HG03280 (cell line): ENCODE measurements around the gene VDAC2.
"Not testable (repeated sequence)": the region's sequence is repeated elsewhere in the genome, so short reads cannot be mapped to it uniquely, and the experiment has no call there.

ENCODE experiments used
- ATAC-seq: cut with Tn5 transposase; IDR thresholded peaks from one replicate; pipeline ENCODE4 v1.9.1; 2021; ENCODE audit warnings: mild to moderate bottlenecking, moderate library complexity; ENCODE audit not compliant: unreplicated experiment

Gene VDAC2, protein sequence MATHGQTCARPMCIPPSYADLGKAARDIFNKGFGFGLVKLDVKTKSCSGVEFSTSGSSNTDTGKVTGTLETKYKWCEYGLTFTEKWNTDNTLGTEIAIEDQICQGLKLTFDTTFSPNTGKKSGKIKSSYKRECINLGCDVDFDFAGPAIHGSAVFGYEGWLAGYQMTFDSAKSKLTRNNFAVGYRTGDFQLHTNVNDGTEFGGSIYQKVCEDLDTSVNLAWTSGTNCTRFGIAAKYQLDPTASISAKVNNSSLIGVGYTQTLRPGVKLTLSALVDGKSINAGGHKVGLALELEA

DNA sequence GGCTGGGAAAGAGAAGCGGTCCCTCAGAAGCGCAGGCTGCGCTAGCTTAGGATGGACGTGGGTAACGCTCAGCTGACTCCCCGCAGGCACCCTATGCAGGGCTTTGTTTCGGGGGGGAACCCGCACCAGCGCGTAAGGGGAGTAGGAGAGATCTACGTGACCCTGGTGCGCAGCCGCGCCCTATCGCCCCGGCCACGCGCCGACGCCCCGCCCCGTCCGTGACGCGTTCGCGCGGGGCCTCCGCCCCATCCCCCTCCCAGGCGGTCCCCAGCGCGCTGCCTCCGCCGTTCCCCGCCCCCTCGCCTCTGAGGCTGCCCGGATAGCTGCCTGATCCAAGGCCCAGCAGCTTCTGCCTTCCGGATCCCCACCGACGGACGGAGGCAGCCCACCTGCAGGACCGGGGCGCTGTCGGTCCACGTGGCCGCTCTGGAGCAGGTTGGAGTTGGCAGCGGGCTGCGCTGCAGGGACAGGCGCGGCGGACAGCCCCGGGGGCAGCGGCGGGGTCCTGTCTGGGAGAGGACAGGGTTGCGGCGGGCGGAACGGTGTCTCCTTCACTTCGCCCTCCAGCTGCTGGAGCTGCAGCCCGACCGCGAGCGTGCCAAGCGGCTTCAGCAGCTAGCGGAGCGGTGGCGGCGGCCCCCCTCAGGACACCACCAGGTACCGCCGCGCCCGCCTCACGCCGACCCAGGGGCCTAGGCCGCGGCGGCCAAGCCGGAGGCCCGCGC, at the start of gene VDAC2:
Gene VDAC2 (plus strand): TSS at position 515 of the 725 bp plus-strand sequence. CDS start 363 bp downstream, outside the sequence.
- peak; percentile 88 for ATAC-seq

DNA sequence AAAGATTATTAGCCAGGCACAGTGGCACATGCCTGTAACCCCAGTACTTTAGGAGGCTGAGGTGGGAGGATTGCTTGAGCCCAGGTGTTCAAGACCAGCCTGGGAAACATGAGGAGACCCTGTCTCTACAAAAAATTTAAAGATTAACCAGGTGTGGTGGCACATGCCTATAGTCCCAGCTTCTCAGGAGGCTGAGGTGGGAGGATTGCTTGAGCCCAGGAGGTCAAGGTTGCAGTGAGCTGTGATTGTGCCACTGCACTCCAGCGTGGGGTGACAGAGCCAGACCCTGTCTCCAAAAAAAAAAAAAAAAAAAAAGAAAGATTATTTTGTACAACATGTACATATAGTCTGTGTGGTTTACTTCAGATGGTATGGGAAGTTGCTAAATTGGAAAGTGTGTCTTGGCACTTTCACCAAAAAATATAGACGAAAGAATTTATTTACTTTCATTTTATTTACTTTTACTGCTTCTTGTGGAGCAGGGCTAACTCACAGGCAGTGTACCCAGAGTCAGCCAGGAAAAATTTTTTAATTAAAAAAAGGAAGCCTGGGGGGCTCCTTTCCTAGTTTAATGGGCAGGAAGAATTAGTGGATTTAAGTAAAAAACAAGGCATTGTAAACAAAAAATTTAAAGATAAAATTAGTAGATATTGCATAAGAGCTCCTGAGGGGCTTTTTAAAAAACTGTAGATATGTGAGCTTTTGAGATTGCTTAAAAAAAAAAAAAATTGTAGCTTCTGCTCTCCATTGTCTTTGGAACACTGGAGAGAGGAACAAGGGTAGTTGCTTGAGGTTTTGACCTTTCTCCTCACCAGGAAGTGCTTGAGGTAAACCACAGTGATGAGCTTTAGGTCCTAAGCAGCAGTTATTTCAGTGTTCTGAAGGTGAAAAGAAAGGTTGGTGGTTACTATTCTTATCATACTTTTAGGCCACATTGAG, 44.6 kb upstream of the VDAC2 start:
- ATAC-seq: no peak

DNA sequence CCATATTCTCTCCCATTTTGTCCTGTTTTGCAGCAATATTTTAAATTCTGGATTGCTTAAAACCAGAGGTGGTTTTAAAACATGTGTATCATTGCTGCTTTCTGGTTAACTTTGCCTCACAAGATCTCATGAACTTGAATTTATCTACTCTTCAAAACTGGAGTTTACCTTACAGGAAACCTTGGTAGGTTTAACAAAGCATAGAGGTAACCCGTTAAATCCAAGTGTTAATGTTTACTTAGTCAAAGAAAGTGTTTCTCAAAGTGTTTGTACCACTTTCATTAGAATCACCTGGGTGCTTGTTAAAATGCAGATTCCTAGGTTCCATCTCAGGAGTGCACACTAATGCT, 44.0 kb upstream of the VDAC2 start:
- no peak for ATAC-seq

DNA sequence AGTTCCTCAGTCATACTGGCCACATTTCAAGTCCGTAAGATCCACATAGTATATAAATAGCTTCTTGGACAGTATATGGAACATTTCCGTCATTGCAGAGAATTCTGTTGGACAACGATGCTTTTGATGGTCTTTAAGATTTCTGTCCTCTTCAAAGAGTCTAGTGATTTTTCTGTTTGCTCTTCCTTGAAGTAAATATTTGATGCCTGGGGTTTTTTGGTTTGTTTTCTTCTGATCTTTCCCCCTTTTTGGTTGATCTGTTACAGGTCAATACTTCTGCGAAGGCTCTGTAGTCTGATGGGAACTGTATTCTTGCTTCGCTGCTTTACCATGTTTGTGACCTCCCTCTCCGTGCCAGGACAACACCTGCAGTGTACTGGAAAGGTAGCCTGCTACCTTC, 42.3 kb upstream of the VDAC2 start:
- no peak for ATAC-seq

DNA sequence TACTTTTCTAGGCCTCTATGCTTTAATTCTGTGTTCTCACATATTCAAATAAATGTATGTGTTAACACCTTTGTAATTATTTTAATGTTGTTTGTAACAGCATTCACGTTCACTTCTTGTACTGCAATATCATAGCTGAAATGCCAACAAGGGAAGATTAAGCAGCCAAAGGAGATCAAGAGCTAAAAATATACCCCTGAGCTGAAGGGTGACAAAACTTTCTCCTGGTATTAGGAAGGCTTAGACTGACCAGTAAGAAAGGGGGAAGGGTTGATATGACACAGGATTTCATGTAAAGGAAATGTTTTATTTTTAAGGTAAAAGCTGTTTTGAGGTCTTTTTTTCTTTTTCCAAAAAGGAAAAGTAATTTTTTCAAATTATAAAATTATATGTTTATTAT, 40.4 kb upstream of the VDAC2 start:
- no peak for ATAC-seq

DNA sequence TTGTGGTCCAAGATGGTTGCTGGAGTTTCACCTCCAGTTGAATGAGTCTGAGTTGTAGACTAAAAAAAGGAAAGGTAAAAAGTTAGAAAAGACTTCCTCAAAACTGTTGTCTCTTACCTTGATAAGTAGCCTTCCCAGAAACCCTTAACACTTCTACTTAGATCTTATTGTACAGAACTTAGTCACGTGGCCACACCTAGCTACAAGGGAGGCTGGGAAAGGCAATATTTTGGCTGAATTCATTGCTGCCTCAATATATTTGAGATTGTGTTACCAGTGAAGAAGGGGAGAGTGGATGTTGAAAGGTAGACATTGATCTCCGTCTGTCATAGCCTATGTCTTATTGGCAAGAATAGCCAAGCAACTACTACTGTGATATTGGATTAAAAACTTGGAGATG, 35.5 kb upstream of the VDAC2 start:
- ATAC-seq: no peak

DNA sequence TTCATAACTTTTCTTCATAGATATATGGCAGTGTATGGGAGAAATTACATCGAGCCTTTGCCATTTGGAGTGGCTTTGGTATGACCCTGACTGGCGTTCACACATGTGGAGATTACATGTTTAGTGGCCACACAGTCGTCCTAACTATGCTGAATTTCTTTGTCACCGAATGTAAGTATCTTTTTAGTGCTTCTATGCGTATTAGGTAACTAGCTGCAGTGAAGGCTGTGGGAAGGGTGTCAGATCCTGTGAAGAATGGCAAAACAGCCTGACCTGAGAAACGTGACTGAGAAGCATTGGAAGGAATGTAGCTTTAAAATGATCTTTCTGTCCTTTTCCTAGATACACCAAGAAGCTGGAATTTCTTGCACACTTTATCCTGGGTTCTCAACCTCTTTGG, 34.5 kb upstream of the VDAC2 start:
- no peak for ATAC-seq

DNA sequence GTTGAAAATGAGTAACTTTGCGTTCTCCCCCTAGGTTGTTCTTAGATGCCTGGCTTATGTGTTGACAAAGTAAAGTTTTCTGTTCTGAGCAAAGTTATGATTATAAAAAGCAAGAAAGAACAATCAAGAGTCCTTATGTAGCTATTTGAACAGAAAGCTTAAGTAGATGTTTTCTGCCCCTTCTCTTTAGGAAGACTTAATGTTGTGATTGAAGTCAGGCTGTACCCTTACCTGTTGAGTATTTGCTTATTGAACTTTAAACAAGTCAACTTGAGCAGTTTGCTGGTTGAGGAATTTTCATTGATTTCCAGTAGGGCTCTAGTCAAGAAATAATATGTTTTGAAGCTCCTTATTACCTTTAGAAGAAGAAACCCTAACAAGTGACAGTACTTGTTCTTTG, 33.9 kb upstream of the VDAC2 start:
- no peak for ATAC-seq

DNA sequence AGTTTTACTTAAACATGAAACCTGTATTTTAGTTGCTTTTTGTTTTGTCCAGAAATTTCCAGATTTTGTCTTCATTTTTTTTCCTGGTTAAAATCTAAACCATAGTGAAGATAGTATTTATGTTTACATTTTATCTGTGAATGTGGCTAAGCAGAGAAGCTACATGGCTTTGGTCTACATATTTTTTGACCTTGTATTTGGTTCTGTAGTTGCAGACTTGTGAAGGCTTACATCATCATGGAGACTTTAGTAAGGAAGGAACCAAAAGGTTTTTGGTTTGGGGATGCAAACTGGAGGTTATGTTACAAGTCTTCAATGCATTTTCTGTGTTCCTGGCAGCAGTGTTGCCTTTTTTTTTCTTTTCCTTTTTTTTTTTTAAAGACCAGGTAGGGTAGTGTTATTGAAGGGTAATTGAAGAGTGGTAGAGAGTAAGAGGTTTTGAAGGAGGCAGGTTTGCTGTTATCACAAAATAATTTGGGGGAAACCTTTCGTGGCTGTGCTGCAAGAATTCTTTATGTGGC, 30.9 kb upstream of the VDAC2 start:
- no peak for ATAC-seq

DNA sequence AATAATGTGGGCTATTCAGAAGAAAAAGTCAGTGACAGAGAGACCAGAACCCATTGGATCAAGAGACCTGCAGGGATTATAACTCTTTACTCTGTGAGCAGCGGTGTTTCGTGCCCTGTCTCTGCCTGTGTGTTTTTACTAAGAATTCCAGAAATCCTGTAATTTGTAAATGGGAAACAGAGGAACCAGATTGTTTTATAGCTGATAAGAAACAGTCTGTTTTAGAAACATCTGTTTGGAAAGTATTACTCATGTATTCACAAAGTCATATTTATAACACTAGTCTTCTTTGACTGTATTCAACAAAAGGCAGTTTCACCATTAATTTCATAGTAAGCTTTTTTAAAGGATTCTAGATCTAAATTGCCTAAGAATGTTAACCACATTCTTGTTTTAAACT, 30.0 kb upstream of the VDAC2 start:
- no peak for ATAC-seq

DNA sequence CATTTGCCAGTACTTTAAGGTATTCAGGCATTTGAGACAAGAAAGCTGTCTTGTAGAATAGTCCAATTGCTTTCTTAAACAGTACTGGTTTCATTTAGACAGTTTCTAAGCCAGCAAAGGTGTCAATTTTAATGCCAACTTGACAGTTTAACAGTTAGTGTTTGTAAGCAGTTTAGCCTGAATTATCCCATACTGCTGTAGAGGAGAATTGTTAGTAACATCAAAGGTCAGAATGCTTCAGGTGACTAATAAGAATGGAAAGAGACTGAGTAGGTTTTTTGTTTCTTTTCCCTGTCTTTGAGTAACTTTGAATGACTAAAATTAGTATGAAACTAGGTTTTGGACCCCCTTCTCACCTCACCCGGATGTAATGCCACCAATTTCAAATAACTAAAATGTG, 29.5 kb upstream of the VDAC2 start:
- ATAC-seq: no peak

DNA sequence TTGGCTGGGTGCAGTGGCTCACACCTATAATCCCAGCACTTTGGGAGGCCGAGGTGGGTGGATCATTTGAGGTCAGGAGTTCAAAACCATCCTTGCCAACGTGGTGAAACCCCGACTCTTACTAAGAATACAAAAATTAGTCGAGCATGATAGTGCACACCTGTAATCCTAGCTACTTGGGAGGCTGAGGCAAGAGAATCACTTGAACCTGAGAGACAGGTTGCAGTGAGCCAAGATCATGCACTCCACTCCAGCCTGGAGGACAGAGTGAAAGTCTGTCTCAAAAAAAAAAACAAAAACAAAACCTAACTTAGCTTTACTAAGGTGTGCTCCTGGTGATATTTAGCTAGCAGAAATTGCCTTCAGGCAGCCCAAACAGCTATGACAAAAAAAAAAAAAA, 24.3 kb upstream of the VDAC2 start:
- ATAC-seq: no peak

DNA sequence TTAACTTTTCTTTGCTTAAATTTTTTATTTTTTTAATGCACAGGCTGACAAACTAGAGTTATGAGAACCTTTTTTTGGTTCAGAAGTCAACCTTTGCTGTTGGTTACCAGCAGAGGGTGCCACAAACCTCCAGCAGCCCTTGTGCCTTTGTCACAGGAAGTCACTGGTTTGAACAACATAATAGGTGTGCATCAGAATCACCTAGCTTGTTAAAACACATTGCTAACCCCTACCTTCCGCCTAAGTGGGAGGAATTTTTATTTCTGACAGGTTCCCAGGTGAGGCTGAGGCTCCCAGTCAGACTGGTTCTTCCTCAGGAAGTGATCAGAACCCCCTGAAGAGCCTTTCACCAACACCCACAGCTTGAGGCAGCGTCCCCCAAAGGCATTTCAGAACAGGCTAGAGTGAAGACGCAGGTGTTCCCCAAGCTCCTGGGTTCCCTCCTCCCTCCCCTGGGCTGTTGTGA, 22.6 kb upstream of the VDAC2 start:
- peak; percentile 59 for ATAC-seq

DNA sequence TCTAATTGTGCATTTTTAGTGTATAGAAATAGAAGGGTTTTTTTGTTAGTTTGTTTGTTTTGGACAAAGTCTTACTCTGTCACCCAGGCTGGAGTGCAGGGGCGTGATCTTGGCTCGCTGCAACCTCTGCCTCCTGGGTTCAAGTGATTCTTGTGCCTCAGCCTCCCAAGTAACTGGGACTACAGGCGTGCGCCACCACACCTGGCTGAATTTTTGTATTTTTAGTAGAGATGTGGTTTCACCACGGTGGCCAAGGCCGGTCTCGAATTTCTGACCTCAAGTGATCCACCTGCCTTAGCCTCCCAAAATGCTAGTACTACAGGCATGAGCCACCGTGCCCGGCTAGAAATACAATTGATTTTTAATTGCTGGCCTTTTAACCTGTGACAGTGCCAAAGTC, 22.1 kb upstream of the VDAC2 start:
- ATAC-seq: not testable (repeated sequence)

DNA sequence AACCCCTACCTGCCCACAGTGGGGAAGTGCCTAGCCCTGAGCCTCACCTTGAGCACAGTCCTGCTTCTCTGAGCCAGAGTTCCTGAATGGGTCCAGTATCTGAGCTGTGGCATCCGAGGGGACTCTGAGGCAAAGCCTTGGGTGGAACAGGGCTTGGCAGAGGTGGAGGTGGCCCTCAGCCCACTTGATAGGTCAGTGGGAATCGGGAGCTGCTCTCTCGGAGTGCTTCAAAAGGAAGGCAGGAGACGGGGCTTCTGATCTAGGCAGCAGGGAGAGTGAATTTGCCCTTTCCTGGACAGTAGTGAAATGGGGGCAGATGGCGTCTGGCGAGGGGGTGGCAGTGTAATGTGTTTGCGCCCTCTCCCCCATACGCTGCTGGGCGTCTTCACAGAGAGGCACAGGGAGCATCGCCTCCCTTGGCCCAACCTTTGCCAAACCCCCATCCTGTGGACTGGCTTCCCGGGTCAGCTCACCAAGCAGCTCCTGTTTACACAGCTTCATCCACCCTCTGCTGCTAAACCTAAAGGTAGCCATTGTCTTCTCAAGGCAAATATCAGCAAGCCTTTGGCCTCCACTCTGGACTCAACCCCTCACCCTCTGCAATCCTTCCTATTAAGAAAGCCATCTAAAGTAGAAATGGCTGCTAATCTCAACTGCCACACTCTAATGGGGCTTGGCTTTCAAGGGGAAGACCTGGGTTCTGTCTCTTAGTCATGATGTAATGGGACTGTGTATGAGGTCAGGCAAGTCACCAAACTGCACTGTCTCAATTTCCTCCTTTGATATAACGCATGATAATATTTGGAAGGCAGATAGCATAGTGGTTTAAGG, 21.1 kb upstream of the VDAC2 start:
- no peak for ATAC-seq

DNA sequence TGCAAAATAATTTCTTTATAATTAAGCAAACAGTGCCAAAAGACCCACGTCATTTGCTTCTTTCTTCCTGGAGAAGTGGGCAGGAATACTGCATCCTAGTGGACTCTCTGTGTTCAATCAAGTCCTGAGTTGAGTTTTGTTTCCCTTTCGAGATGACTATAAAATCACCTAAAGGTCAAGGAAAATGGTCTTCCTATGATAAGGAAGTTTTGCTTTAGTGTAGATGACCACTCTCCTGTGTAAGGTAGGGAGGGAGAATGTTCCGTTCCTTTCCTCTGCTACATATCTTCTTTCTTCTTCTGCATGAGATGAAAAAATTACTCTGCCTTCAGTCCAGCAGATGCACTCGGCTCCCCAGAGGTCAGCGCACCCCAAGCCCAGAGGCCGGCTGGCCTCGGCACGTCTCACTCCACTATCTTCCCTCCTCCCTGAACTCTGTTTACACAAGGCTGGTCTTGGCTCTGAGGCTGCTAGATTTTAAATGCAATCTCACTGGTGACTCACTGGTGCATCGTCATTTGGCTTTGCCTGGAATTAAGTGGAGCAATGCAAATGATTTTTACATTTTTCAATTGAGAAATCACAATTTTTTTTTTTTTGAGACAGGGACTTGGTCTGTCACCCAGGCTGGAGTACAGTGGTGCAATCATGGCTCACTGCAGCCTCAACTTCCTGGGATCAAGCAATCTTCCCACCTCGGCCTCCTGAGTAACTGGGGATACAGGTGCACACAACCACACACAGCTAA, 18.6 kb upstream of the VDAC2 start:
- no peak for ATAC-seq

DNA sequence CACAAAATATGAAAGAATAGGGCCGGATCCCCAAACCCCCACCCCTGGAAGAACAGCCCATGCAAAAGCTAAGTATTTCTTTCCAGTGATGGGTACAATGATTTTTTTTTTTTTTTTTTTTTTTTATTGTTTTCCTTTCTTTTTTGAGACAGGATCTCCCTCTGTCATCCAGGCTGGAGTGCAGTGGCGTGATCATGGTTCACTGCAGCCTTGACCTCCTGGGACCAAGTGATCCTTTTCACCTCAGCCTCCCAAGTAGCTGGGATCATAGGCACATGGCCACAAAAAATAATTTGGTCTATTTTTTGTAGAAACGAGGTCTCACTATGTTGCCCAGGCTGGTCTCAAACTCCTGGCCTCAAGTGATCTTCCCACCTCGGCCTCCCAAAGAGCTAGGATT, 16.0 kb upstream of the VDAC2 start:
- ATAC-seq: not testable (repeated sequence)

DNA sequence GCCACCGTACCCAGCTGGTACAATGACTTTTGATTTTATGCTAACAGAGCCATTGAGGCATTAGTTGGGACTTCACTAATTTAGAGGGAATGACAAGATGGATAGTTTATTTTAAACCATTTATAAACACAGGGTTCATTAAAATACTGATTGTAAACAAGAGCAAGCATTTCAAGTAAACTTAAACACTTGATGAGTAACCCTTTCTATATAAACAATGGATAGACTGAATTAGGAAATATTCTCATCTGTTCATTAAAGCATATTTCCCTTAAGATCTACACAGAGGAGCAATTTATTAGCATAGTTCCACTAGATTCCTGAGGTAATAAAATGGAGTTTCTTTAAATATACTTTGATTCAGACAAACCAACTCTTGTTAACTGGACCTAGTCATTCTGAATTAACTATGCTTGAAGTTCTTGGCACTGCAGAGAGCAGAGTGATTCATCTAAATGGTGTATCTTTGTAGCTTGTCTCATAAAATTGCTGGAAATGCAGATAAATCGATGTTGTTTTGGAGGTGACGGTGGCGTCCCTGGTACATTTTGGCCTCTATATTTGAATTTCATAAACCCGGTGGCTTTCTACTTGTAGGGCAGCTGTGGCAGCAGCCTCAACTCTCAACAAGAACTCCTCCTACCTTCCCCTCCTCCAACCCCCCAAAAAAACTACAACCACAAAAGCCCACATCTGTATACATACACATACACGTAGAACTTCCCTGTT, 15.4 kb upstream of the VDAC2 start:
- ATAC-seq: no peak

DNA sequence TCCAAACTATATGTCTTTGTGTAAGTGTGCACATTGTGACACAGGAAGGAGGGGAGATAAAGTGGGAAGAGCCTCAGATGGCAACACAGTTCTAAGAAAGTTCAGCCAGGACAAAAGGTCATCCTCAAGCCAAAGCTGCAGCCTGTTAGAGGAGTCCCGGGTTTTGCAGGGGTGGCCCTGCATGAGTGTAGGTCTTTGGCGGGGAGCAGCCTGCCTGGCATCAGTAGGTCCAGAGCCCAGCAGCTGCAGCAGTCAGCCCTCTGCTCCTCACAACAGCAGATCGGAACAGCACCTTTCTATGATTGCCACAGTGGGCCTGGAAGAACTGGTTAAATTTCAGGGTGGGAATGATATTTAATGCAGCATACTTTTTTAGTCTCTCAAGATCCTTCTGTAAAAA, 13.5 kb upstream of the VDAC2 start:
- no peak for ATAC-seq
